GM12892 (cell line): ENCODE data around the gene PCDHGA8. TPM values are rescaled to one million over a fixed set of nuclear protein-coding genes. Genes with fewer than 3 reads are reported as not detected.
"Not testable (repeated sequence)": the region's sequence is repeated elsewhere in the genome, so short reads cannot be mapped to it uniquely, and the experiment has no call there.

Experiments used
- DNase-seq: peaks from one replicate; pipeline ENCODE4 v3.0.0; 2011; ENCODE audit not compliant: insufficient read length
- FAIRE-seq: peaks from 2 replicates; lab custom pipeline; 2011; peaks lifted over from hg19 to GRCh38; lab: Jason Lieb, UNC
- POLR2A ChIP-seq: IDR thresholded peaks from 2 replicates; pipeline ENCODE4 v1.6.1; 2011; ENCODE audit warnings: low read depth, low read length, control low read depth
- POLR2AphosphoS5 ChIP-seq: IDR thresholded peaks from 2 replicates; pipeline ENCODE4 v1.6.1; 2011; ENCODE audit warnings: low read depth, low read length, control low read depth
- TAF1 ChIP-seq: IDR thresholded peaks from 2 replicates; pipeline ENCODE4 v1.6.1; 2011; ENCODE audit warnings: low read depth, mild to moderate bottlenecking, control low read depth, low read length, borderline replicate concordance
- polyA plus RNA-seq: library from polyadenylated mRNA; unstranded; fragments of >200 nt; gene quantifications from one replicate; pipeline ENCODE4 v1.2.1, GENCODE V29; 2012; ENCODE audit warnings: missing spikeins, inconsistent platforms; ENCODE audit not compliant: missing spikeins

Gene PCDHGA8
- 0.23 TPM for polyA plus RNA-seq

GRCh38 chr5:141392429-141393198 is at the start of gene PCDHGA8:
PCDHGA8 (plus strand) TSS chr5:141392633; CDS start chr5:141392814, 181 bp downstream.
- no peak for TF ChIP-seq TAF1
- TF ChIP-seq POLR2A, result no peak
- TF ChIP-seq POLR2AphosphoS5, result no peak
- FAIRE-seq (no peak), DNase-seq (no peak)

GRCh38 chr5:141342773-141343172 is 49.7 kb upstream of the PCDHGA8 start:
- DNase-seq (no peak), FAIRE-seq (no peak)
- TF ChIP-seq POLR2A, result no peak

GRCh38 chr5:141343242-141343952 is 49.0 kb upstream of the PCDHGA8 start, which contains the start of gene PCDHGA3:
PCDHGA3 (plus strand) TSS chr5:141343829; CDS start chr5:141344034, 205 bp downstream.
- TF ChIP-seq POLR2AphosphoS5 (no peak), TAF1 (no peak), POLR2A (no peak)
- DNase-seq, result no peak
- FAIRE-seq, result no peak

- FAIRE-seq, result no peak
- TF ChIP-seq POLR2A (no peak), POLR2AphosphoS5 (no peak), TAF1 (no peak)
- no peak for DNase-seq
Observed at GRCh38 chr5:141343953-141344463, 48.4 kb upstream of the PCDHGA8 start.

- TF ChIP-seq POLR2A (no peak), POLR2AphosphoS5 (no peak), TAF1 (no peak)
- DNase-seq, result no peak
- FAIRE-seq, result no peak
Observed at GRCh38 chr5:141345327-141345726, 47.1 kb upstream of the PCDHGA8 start.

GRCh38 chr5:141346017-141346416 is 46.4 kb upstream of the PCDHGA8 start:
- FAIRE-seq, DNase-seq: not testable (repeated sequence)

GRCh38 chr5:141349917-141350619 is 42.4 kb upstream of the PCDHGA8 start, which contains the start of gene PCDHGB1:
PCDHGB1 (plus strand) TSS chr5:141350099; CDS start chr5:141350261, 162 bp downstream.
- TF ChIP-seq POLR2AphosphoS5 (no peak), POLR2A (no peak), TAF1 (no peak)
- FAIRE-seq, result no peak
- no peak for DNase-seq

- no peak for TF ChIP-seq POLR2A
- no peak for TF ChIP-seq POLR2AphosphoS5
- TF ChIP-seq TAF1, result no peak
- DNase-seq, result no peak
- FAIRE-seq, result no peak
Observed at GRCh38 chr5:141351591-141351990, 40.8 kb upstream of the PCDHGA8 start.

- FAIRE-seq (no peak), DNase-seq (no peak)
- TF ChIP-seq TAF1, result no peak
- TF ChIP-seq POLR2A, result no peak
- no peak for TF ChIP-seq POLR2AphosphoS5
Observed at GRCh38 chr5:141354900-141355469, 37.4 kb upstream of the PCDHGA8 start, which contains the start of gene PCDHGA4. PCDHGA4 (plus strand) TSS chr5:141355021; CDS start chr5:141355108, 87 bp downstream.

GRCh38 chr5:141355641-141356040 is 36.8 kb upstream of the PCDHGA8 start:
- FAIRE-seq (no peak), DNase-seq (no peak)
- TF ChIP-seq POLR2AphosphoS5 (no peak), POLR2A (no peak)

GRCh38 chr5:141356133-141356532 is 36.3 kb upstream of the PCDHGA8 start:
- DNase-seq, result no peak
- no peak for TF ChIP-seq POLR2AphosphoS5
- no peak for TF ChIP-seq POLR2A
- no peak for TF ChIP-seq TAF1
- no peak for FAIRE-seq
